Right cardiac atrium (tissue), 5 donors: ENCODE data around the gene PSMF1. TPM values are rescaled to one million over a fixed set of nuclear protein-coding genes. Genes with fewer than 3 reads are reported as not detected.
A peak's percentile ranks its signal among the peaks of the same experiment; 100 is the strongest.

ENCODE experiments used
- ATAC-seq, 2 donors: fragments of 200-7000 bp; cut with Tn5 transposase; one replicate each; pipeline versions ENCODE4 v1.8.0 to v1.9.1; 2020; ENCODE audit warnings: moderate library complexity in 2 of 2, mild to moderate bottlenecking in 1 of 2
- DNase-seq, 3 donors: peaks; one replicate each; pipeline ENCODE4 v3.0.0-alpha.2; 2020
- H3K27ac ChIP-seq: one replicate; pipeline ENCODE4 v1.5.1; 2013; ENCODE audit warnings: mild to moderate bottlenecking, low read length, control low read depth, moderate library complexity
- H3K27me3 ChIP-seq: one replicate; pipeline ENCODE4 v1.6.1; 2013; ENCODE audit not compliant: control insufficient read depth, insufficient read depth
- H3K4me1 ChIP-seq: one replicate; pipeline ENCODE4 v1.6.1; 2013; ENCODE audit warnings: low read length; ENCODE audit not compliant: control insufficient read depth, insufficient read depth
- H3K4me3 ChIP-seq: one replicate; pipeline ENCODE4 v1.5.1; 2013; ENCODE audit warnings: low read length, control low read depth
- H3K9me3 ChIP-seq: one replicate; pipeline ENCODE4 v1.6.1; 2013; ENCODE audit warnings: low read length; ENCODE audit not compliant: control insufficient read depth
- WGBS: extraction: QIAGEN DNeasy Blood & Tissue Kit; methylation state at CpG from one replicate; pipeline ENCODE4 v1.1.7; 2013; 5-methylcytosine and 5-hydroxymethylcytosine counted together
- intact Hi-C, 4 donors: fragments of 100-400 bp; cut with DNase I; formaldehyde crosslinking; loops; one replicate each; pipeline versions ENCODE4 v1.11.0 to v1.14.0; 2022 to 2023
- polyA plus RNA-seq: library from polyadenylated mRNA; stranded (reverse); fragments of 200-250 nt; gene quantifications from one replicate; pipeline ENCODE4 v1.2.3, GENCODE V29; 2013
- total RNA-seq, 4 donors: library from RNA; stranded (reverse); fragmentation: NEBNext Ultra II Directional; extraction: Animal tissue kit (Norgen Biotek cat#: 25700); gene quantifications; one replicate each; pipeline ENCODE4 v1.2.1, GENCODE V29; 2021
- donor health status: healthy with polysubstance abuse.
- donor health status: DM: no; HTN: yes; CAD: no.
- donor health status: DM: no; HTN: no; CAD: no.
- donor health status: DM: no; HTN: yes; CAD: no; lungs with severe emphysema.
- donor health status: DM: yes; HTN: yes; CAD: no.

Gene PSMF1
- total and polyA plus RNA-seq, 5 donors, result 49.1 to 128 (median 115) TPM

DNA sequence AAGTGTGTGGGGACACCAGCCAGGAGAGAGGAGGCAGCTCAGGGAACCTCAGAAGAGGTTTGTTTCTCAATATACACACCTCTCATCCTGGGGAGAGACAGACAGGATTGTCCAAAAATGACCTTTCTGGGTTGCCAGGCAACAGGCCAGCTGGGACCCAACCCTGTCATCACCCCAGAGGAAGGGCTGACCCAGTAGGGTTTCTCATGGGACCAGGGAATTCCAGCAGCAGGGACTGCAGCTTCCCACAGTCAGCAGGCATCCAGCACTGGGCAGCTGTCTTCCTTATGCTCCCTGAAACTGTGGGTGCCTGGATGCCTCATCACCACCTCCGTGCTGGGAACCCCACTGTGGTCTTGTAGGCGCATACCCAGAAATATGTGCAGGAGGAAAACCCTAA lies 86.2 kb downstream of the PSMF1 start:
- peak in 1 of 3 donors; percentile 28 for DNase-seq
- Histone ChIP-seq H3K4me3 (no peak overlapping the region), H3K27me3 (no peaks in the 10 kb centered on the region), H3K4me1 (peaks cover 2% of the 10 kb centered on the region), H3K27ac (no peak overlapping the region), H3K9me3 (no peaks in the 10 kb centered on the region)
- ATAC-seq, result peak in 1 of 2 donors; percentile 59
- intact Hi-C loops, result no loop called here
- 80% methylated on average over 2 of the region's 2 CpGs for WGBS

- Histone ChIP-seq H3K4me1 (peaks cover 2% of the 10 kb centered on the region), H3K27me3 (no peaks in the 10 kb centered on the region), H3K9me3 (no peaks in the 10 kb centered on the region), H3K27ac (no peak overlapping the region), H3K4me3 (no peak overlapping the region)
- WGBS, result 92% methylated on average over 8 of the region's 8 CpGs
- ATAC-seq, result no peak
- intact Hi-C loops, result no loop called here
- DNase-seq, result no peak
These were observed 87.4 kb downstream of the PSMF1 start for GRCh38 chr20:1205802-1206201.

GRCh38 chr20:1206366-1207148 lies 88.2 kb downstream of the PSMF1 start:
- H3K9me3 ChIP-seq, result no peaks in the 10 kb centered on the region

DNA sequence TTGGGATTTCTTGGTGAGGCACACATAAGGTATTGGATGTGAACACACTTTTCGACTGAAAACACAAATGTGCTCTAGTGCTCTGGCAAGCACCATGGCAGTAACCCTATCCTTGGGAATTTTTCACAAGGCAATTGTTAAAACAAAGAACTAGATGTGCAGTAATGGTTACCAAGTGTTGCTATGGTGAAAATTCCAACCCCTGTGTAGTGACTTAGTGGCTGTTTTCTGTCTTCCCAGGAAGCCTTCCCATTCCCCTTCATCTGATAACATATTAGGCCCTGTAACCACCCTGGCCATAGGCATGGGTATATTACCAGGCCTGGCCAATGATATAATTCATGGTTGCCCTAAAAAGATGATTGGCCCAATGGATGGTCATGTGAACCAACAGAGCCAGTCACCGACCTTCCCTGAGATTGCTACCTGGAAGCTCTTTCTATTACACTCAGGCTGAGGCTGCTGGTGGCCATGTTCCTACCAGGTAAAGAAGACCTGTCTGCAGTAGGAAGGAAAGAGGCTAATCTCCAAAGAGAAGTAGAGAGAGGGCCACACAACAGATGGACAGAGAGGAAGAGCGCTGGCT lies 89.0 kb downstream of the PSMF1 start:
- intact Hi-C loops, result no loop called here
- Histone ChIP-seq H3K9me3 (no peaks in the 10 kb centered on the region), H3K27ac (no peak overlapping the region), H3K4me1 (peaks cover 2% of the 10 kb centered on the region), H3K4me3 (no peak overlapping the region), H3K27me3 (no peaks in the 10 kb centered on the region)
- no peak for ATAC-seq
- WGBS, result 87% methylated on average over 3 of the region's 3 CpGs
- no peak for DNase-seq

More at GRCh38 chr20:1206366-1207148, 88.2 kb downstream of the PSMF1 start:
- WGBS, result 65% methylated on average over 19 of the region's 19 CpGs
- ATAC-seq, result no peak
- DNase-seq, result peak in 1 of 3 donors; percentile 63
- H3K4me3 ChIP-seq, result no peak overlapping the region
- H3K27ac ChIP-seq, result peak overlapping the region; percentile 36
- peaks cover 2% of the 10 kb centered on the region for H3K4me1 ChIP-seq
- H3K27me3 ChIP-seq, result no peaks in the 10 kb centered on the region
- intact Hi-C loops, result no loop called here

GRCh38 chr20:1209447-1210387 lies 91.3 kb downstream of the PSMF1 start:
- no peak for DNase-seq
- no peaks in the 10 kb centered on the region for H3K4me1 ChIP-seq
- H3K27me3 ChIP-seq, result no peaks in the 10 kb centered on the region
- no peaks in the 10 kb centered on the region for H3K9me3 ChIP-seq
- no peak overlapping the region for H3K4me3 ChIP-seq
- WGBS, result 60% methylated on average over 5 of the region's 5 CpGs
- ATAC-seq, result no peak
- H3K27ac ChIP-seq, result no peak overlapping the region
- intact Hi-C loops, result loop anchor here in 2 of 4 donors (5.0 to 10.0 kb wide), 3 partner anchors 105 to 395 kb away; no protein-coding TSS in a partner anchor

DNA sequence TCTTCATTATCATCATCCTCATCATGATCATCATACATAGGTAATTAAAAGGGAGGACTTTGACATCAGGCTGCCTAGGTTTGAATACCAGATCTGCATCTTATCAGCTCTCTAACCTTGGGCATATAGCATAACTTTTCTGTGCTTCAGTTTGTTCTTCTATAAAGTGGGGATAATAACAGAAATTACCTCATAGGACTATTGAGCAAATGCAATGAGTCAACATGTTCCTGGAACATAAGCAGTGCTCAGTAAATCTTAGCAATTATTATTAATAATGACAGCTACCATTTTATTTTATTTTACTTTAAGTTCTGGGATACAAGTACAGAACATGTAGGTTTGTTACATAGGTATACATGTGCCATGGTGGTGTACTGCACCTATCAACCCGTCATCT lies 92.1 kb downstream of the PSMF1 start:
- DNase-seq, result no peak
- H3K27me3 ChIP-seq, result no peaks in the 10 kb centered on the region
- H3K9me3 ChIP-seq, result no peaks in the 10 kb centered on the region
- no peaks in the 10 kb centered on the region for H3K4me1 ChIP-seq
- no peak overlapping the region for H3K4me3 ChIP-seq
- WGBS, result 96% methylated on average over 1 of the region's 1 CpG
- no peak overlapping the region for H3K27ac ChIP-seq
- ATAC-seq, result no peak
- intact Hi-C loops, result loop anchor here in 2 of 4 donors (5.0 to 10.0 kb wide), 3 partner anchors 106 to 396 kb away; no protein-coding TSS in a partner anchor

DNA sequence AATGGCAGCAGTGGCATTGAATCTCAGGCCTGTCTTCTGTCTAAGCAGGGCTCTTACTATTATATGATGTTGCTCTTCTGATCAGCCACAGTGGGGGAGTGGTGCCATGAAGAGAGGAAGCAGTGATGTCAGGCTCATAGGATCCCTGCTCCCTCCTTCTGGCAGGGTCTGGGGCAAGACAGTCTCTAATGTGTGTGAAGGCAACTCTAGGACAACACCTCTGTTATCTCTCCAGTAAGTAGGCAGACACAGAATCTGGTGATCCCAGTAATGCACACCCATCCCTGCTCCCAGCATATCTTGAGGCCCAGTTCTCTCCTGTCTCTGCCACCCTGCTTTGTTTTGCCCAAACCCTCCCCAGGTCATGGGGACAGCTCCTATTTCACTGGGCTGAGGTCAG lies 93.6 kb downstream of the PSMF1 start:
- Histone ChIP-seq H3K4me3 (no peak overlapping the region), H3K27ac (no peak overlapping the region), H3K9me3 (no peaks in the 10 kb centered on the region), H3K27me3 (no peaks in the 10 kb centered on the region), H3K4me1 (no peaks in the 10 kb centered on the region)
- DNase-seq (no peak), ATAC-seq (no peak)
- intact Hi-C loops, result loop anchor here in 2 of 4 donors (5.0 to 10.0 kb wide), 3 partner anchors 107 to 397 kb away; no protein-coding TSS in a partner anchor

DNA sequence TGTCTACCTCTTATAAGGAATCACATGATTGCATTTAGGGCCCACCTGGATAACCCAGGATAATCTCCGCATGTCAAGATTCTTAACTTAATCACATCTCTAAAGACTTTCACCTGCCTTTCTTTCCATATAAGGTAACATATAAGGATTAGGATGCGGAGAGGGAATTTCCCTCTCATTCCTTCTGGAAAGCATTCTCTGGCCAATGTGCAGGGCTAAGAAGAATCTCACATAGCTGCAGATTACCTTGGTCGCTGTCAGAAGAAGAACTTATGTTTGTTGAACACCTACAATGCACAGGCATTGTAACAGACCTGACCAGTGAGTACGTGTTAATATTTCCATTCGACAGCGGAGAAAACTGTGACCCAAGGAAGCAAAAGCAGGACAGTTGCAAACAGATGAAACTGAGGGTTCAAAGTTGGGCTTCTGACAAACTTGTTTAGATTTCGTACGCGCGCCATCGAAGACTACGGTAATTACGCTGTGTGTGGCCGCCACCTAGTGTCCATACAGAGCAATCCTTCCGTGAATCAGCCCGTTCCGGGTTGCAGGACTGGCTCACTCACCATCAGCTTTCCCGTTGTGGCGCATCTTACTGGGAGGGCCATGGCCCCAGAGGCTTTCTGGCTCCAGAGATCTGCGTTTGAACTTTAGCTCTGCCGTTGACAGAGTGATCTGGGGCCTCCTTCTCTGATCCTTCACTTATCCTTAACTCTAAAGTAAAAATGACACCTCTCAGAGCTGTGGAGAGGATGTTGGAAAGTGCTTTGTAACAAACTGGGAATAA lies 94.4 kb downstream of the PSMF1 start:
- DNase-seq, result peak; percentile 66 to 84 (median 78)
- H3K4me3 ChIP-seq, result no peak overlapping the region
- ATAC-seq, result peak; percentile 85 to 91

GRCh38 chr20:1214838-1215261 lies 96.4 kb downstream of the PSMF1 start:
- 75% methylated on average over 4 of the region's 4 CpGs for WGBS
- Histone ChIP-seq H3K4me1 (no peaks in the 10 kb centered on the region), H3K9me3 (no peaks in the 10 kb centered on the region), H3K4me3 (no peak overlapping the region), H3K27ac (no peak overlapping the region), H3K27me3 (no peaks in the 10 kb centered on the region)
- DNase-seq (no peak), ATAC-seq (no peak)
- intact Hi-C loops, result loop anchor here in 2 of 4 donors (5.0 to 10.0 kb wide), 3 partner anchors 110 to 400 kb away; no protein-coding TSS in a partner anchor

More for the DNA sequence above, 94.4 kb downstream of the PSMF1 start:
- 13% methylated on average over 21 of the region's 21 CpGs for WGBS
- Histone ChIP-seq H3K4me1 (no peaks in the 10 kb centered on the region), H3K27me3 (no peaks in the 10 kb centered on the region), H3K9me3 (no peaks in the 10 kb centered on the region), H3K27ac (no peak overlapping the region)
- intact Hi-C loops, result loop anchor here in 2 of 4 donors (5.0 to 10.0 kb wide), 3 partner anchors 108 to 398 kb away; no protein-coding TSS in a partner anchor
